Neural progenitor cell (in vitro differentiated cells): ENCODE results near the gene TMEM94.

Experiments
- CTCF ChIP-seq: fragments of 200-600 bp; sonication (generic); IDR thresholded peaks from 2 replicates; pipeline ENCODE4 v1.5.1; 2017; ENCODE audit warnings: antibody characterized with exemption, mild to moderate bottlenecking
- EZH2phosphoT487 ChIP-seq: fragments of 200-600 bp; sonication (generic); IDR thresholded peaks from 2 replicates; pipeline ENCODE4 v1.6.1; 2017; ENCODE audit warnings: antibody characterized with exemption

GRCh38 chr17:75450270-75450669 lies 6.2 kb upstream of the TMEM94 start:
- TF ChIP-seq CTCF (no peak), EZH2phosphoT487 (no peak)
